Endothelial cell of umbilical vein (primary cell): Measurements from ENCODE around the gene TOP1. TPM values are rescaled to one million over a fixed set of nuclear protein-coding genes. Genes with fewer than 3 reads are reported as not detected.

Experiments used
- BruUV-seq: library from RNA; stranded (reverse); fragments of 400-500 nt; replicated peaks from 2 replicates; lab custom pipeline; 2021; lab: Mats Ljungman, UMichigan
- CTCF ChIA-PET: fragments of 300-600, 350-600 bp; sonication (Branson Sonifier 250); formaldehyde crosslinking; loops from one replicate; lab custom pipeline; 2021; ENCODE audit warnings: antibody characterized with exemption, inconsistent platforms; lab: Charles Lee
- POLR2A ChIA-PET: fragments of 300-600, 350-600 bp; sonication (Branson Sonifier 250); formaldehyde crosslinking; loops from one replicate; lab custom pipeline; 2021; ENCODE audit warnings: antibody characterized with exemption, inconsistent platforms; lab: Charles Lee
- DNase-seq: peaks from one replicate; pipeline ENCODE4 v3.0.0-alpha.2; 2011; ENCODE audit warnings: low read depth, low spot score
- FAIRE-seq: peaks from 2 replicates; lab custom pipeline; 2011; peaks lifted over from hg19 to GRCh38; lab: Jason Lieb, UNC
- H2AFZ ChIP-seq: 2 replicates; pipeline ENCODE4 v1.6.0; 2012; ENCODE audit warnings: low read depth, low read length, control low read depth, inconsistent platforms
- H3K27ac ChIP-seq: 2 replicates; pipeline ENCODE4 v1.5.1; 2011; ENCODE audit warnings: low read depth, mild to moderate bottlenecking, control low read depth, low read length, moderate library complexity; ENCODE audit not compliant: insufficient read depth
- H3K27me3 ChIP-seq, 2 experiments: 2 replicates each; pipeline versions ENCODE4 v1.6.0 to v1.6.1; 2011; ENCODE audit warnings: low read length in 2 of 2, mixed read lengths in 1 of 2; ENCODE audit not compliant: control insufficient read depth in 2 of 2, insufficient read depth in 2 of 2
- H3K36me3 ChIP-seq, 2 experiments: 2 replicates in 1 of 2; 3 replicates in 1 of 2; pipeline ENCODE4 v1.5.1; 2011; ENCODE audit warnings: low read length in 2 of 2, mild to moderate bottlenecking in 1 of 2, moderate library complexity in 1 of 2; ENCODE audit not compliant: control insufficient read depth in 2 of 2, insufficient read depth in 2 of 2; ENCODE audit errors: extremely low read depth in 1 of 2
- H3K4me1 ChIP-seq: 3 replicates; pipeline ENCODE4 v1.5.1; 2011; ENCODE audit warnings: mild to moderate bottlenecking, low read length; ENCODE audit not compliant: control insufficient read depth, insufficient read depth; ENCODE audit errors: extremely low read depth
- H3K4me2 ChIP-seq: 2 replicates; pipeline ENCODE4 v1.6.1; 2011; ENCODE audit warnings: low read length, control low read depth, mixed read lengths; ENCODE audit not compliant: insufficient read depth
- H3K4me3 ChIP-seq, 3 experiments: fragments of 200-600 bp in 1 of 3; sonication (generic), shearing (Covaris generic) in 1 of 3; replicated peaks in 1 of 3; 2 replicates each; pipeline ENCODE4 v1.5.1; 2011 to 2016; ENCODE audit warnings: control low read depth in 3 of 3, low read length in 3 of 3, mild to moderate bottlenecking in 2 of 3, inconsistent platforms in 1 of 3, low read depth in 1 of 3, moderate library complexity in 1 of 3; ENCODE audit not compliant: insufficient read depth in 1 of 3
- H3K79me2 ChIP-seq: 2 replicates; pipeline ENCODE4 v1.6.0; 2012; ENCODE audit warnings: low read length, inconsistent platforms; ENCODE audit not compliant: control insufficient read depth, insufficient read depth
- H3K9ac ChIP-seq: replicated peaks from 2 replicates; pipeline ENCODE3; 2011; ENCODE audit warnings: low read length, control low read depth; ENCODE audit not compliant: insufficient read depth; ENCODE audit errors: extremely low read depth
- H3K9me1 ChIP-seq: replicated peaks from 3 replicates; pipeline ENCODE4 v1.6.0; 2011; ENCODE audit warnings: mild to moderate bottlenecking, low read length; ENCODE audit not compliant: control insufficient read depth, insufficient read depth; ENCODE audit errors: extremely low read depth
- H3K9me3 ChIP-seq: replicated peaks from 2 replicates; pipeline ENCODE4 v1.5.1; 2012; ENCODE audit warnings: low read length, inconsistent platforms; ENCODE audit not compliant: control insufficient read depth, insufficient read depth
- H4K20me1 ChIP-seq: replicated peaks from 2 replicates; pipeline ENCODE3; 2011; ENCODE audit warnings: mild to moderate bottlenecking, low read length; ENCODE audit not compliant: control insufficient read depth, insufficient read depth; ENCODE audit errors: extremely low read depth
- EZH2 ChIP-seq: IDR thresholded peaks from 2 replicates; pipeline ENCODE4 v1.6.1; 2012; ENCODE audit warnings: borderline replicate concordance, low read depth, mild to moderate bottlenecking, moderate library complexity, low read length, inconsistent platforms; ENCODE audit not compliant: severe bottlenecking
- FOS ChIP-seq: IDR thresholded peaks from 2 replicates; pipeline ENCODE4 v1.6.1; 2011; ENCODE audit warnings: mild to moderate bottlenecking, low read length, moderate library complexity, borderline replicate concordance; ENCODE audit not compliant: insufficient read depth
- GATA2 ChIP-seq: IDR thresholded peaks from 2 replicates; pipeline ENCODE4 v1.7.0; 2011; ENCODE audit warnings: low read depth, mild to moderate bottlenecking, moderate library complexity, mixed read lengths, low read length; ENCODE audit not compliant: insufficient read length, insufficient read depth
- JUN ChIP-seq: IDR thresholded peaks from 2 replicates; pipeline ENCODE4 v1.6.1; 2011; ENCODE audit warnings: borderline replicate concordance, low read depth; ENCODE audit not compliant: insufficient read length, insufficient read depth
- MYC ChIP-seq: IDR thresholded peaks from one replicate; pipeline ENCODE4 v1.6.1; 2011; ENCODE audit warnings: mild to moderate bottlenecking, low read depth, low read length
- POLR2A ChIP-seq: IDR thresholded peaks from 2 replicates; pipeline ENCODE4 v1.6.1; 2012; ENCODE audit warnings: low read depth, mild to moderate bottlenecking, control low read depth, low read length
- POLR2AphosphoS5 ChIP-seq: IDR thresholded peaks from 2 replicates; pipeline ENCODE4 v1.6.1; 2012; ENCODE audit warnings: low read depth, mild to moderate bottlenecking, control low read depth, low read length, moderate library complexity; ENCODE audit not compliant: insufficient read depth
- dilution Hi-C: fragments of 300-500 bp; cut with MboI; formaldehyde crosslinking; loops from one replicate; pipeline ENCODE4 v1.15.0; 2019; ENCODE audit warnings: low sequenced_read_pairs; ENCODE audit not compliant: extremely low pct_ligation_motif_present
- intact Hi-C: fragments of 100-400 bp; cut with micrococcal nuclease; formaldehyde crosslinking; loops from one replicate; pipeline ENCODE4 v1.10.0; 2022
- polyA plus RNA-seq, 4 experiments: library from polyadenylated mRNA; depleted of rRNA in 3 of 4; stranded (reverse) in 3 of 4; unstranded in 1 of 4; fragments of >200 nt; gene quantifications; 2 replicates each; pipeline versions ENCODE4 v1.2.1 to v1.2.3, GENCODE V29; 2011 to 2012; ENCODE audit warnings: missing spikeins in 1 of 4
- total RNA-seq: library from RNA; stranded (reverse); gene quantifications from 2 replicates; pipeline ENCODE4 v1.2.3, GENCODE V29; 2021
- TF ChIP-seq, protein P1 (sequence below), 2 donors: IDR thresholded peaks; 1 replicate in 1 of 2; 2 replicates in 1 of 2; pipeline ENCODE4 v1.5.1; 2011; ENCODE audit warnings: low read length in 2 of 2, mild to moderate bottlenecking in 2 of 2, moderate library complexity in 2 of 2, control low read depth in 1 of 2, inconsistent platforms in 1 of 2, low read depth in 1 of 2; ENCODE audit not compliant: insufficient read depth in 1 of 2; ENCODE audit errors: extremely low read depth in 1 of 2
- TF ChIP-seq, protein P2 (sequence below): IDR thresholded peaks from 2 replicates; pipeline ENCODE4 v1.6.1; 2011; ENCODE audit not compliant: insufficient read depth, insufficient read length

The TOP1 gene
- total and polyA plus RNA-seq, 2 donors (not counting 3 experiments of a cell fraction or from before 2014, with no cell fraction given), result 7.0 to 77.4 TPM

GRCh38 chr20:41173161-41173721 lies 144.6 kb downstream of the TOP1 start:
- H3K27ac ChIP-seq, result no peak overlapping the region
- H3K27me3 ChIP-seq, result no peaks in the 10 kb centered on the region
- no peaks in the 10 kb centered on the region for H3K9me1 ChIP-seq
- CTCF ChIA-PET, result interaction anchor here (0.5 to 7.0 kb wide), 57 partner anchors 9 to 446 kb away, joined by 3 to 295 read pairs (median 6); partner anchors contain the start of genes LPIN3 and ZHX3
- H3K4me3 ChIP-seq, result no peak overlapping the region
- H3K4me2 ChIP-seq, result no peak overlapping the region
- H2AFZ ChIP-seq, result no peak overlapping the region
- no peaks in the 10 kb centered on the region for H3K9me3 ChIP-seq
- peak; percentile 70 for DNase-seq
- TF ChIP-seq, protein P1, sequence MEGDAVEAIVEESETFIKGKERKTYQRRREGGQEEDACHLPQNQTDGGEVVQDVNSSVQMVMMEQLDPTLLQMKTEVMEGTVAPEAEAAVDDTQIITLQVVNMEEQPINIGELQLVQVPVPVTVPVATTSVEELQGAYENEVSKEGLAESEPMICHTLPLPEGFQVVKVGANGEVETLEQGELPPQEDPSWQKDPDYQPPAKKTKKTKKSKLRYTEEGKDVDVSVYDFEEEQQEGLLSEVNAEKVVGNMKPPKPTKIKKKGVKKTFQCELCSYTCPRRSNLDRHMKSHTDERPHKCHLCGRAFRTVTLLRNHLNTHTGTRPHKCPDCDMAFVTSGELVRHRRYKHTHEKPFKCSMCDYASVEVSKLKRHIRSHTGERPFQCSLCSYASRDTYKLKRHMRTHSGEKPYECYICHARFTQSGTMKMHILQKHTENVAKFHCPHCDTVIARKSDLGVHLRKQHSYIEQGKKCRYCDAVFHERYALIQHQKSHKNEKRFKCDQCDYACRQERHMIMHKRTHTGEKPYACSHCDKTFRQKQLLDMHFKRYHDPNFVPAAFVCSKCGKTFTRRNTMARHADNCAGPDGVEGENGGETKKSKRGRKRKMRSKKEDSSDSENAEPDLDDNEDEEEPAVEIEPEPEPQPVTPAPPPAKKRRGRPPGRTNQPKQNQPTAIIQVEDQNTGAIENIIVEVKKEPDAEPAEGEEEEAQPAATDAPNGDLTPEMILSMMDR (IDR thresholded peaks at IDR 0.05; ENCODE audit: extremely low read depth in 1 of 2, insufficient read depth in 1 of 2, low read depth in 1 of 2, low read length in 2 of 2), result peak; percentile 94 to 96
- TF ChIP-seq FOS, result no peak
- H3K36me3 ChIP-seq, result peaks cover 26 to 72% of the 10 kb centered on the region in 2 experiments
- H4K20me1 ChIP-seq, result no peaks in the 10 kb centered on the region
- dilution Hi-C loops (no loop called here), intact Hi-C loops (loop anchor here (1.0 to 2.0 kb wide), 6 partner anchors 38 to 238 kb away; partner anchors contain the start of gene LPIN3)
- H3K4me1 ChIP-seq, result peaks cover 7% of the 10 kb centered on the region
- FAIRE-seq, result peak; percentile 74
- H3K9ac ChIP-seq, result no peak overlapping the region
- H3K79me2 ChIP-seq, result no peaks in the 10 kb centered on the region
- no TSS peak for BruUV-seq
- POLR2A ChIA-PET, result no interaction called here

DNA sequence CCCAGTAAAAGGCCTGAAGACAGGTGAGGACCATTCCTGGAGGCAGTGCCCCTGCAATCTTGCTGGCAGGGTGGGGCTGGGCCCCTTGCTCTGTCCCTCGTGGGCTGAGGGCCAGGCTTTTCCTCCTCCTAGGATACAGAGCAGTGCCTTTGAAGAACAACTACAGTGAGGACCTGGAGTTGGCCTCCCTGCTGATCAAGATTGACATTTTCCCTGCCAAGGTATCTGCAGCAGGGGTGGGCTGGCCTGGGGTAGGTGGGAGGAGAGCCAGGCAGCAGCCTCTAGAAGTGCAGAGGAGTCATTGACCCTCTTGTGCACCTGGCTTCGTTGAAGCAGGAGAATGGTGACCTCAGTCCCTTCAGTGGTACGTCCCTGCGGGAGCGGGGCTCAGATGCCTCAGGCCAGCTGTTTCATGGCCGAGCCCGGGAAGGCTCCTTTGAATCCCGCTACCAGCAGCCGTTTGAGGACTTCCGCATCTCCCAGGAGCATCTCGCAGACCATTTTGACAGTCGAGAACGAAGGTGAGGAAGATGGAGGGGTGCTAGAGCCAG lies 145.2 kb downstream of the TOP1 start:
- BruUV-seq, result no TSS peak
- H2AFZ ChIP-seq, result no peak overlapping the region
- H3K9me3 ChIP-seq, result no peaks in the 10 kb centered on the region
- H3K27ac ChIP-seq, result no peak overlapping the region
- peaks cover 7% of the 10 kb centered on the region for H3K4me1 ChIP-seq
- no peak overlapping the region for H3K4me3 ChIP-seq
- no peaks in the 10 kb centered on the region for H3K27me3 ChIP-seq
- DNase-seq, result no peak
- ChIA-PET POLR2A (no interaction called here), CTCF (interaction anchor here (1.2 to 7.0 kb wide), 18 partner anchors 11 to 272 kb away, joined by 3 to 295 read pairs (median 14); partner anchors contain the start of gene LPIN3)
- dilution Hi-C loops, result no loop called here
- intact Hi-C loops, result loop anchor here (1.0 to 2.0 kb wide), 6 partner anchors 39 to 237 kb away; partner anchors contain the start of gene LPIN3
- no peaks in the 10 kb centered on the region for H3K79me2 ChIP-seq
- H3K9me1 ChIP-seq, result no peaks in the 10 kb centered on the region
- H3K36me3 ChIP-seq, result peaks cover 21 to 66% of the 10 kb centered on the region in 2 experiments
- no peak for FAIRE-seq
- no peak overlapping the region for H3K9ac ChIP-seq
- H3K4me2 ChIP-seq, result no peak overlapping the region
- TF ChIP-seq, protein P2, sequence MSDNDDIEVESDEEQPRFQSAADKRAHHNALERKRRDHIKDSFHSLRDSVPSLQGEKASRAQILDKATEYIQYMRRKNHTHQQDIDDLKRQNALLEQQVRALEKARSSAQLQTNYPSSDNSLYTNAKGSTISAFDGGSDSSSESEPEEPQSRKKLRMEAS, result no peak
- TF ChIP-seq JUN (no peak), POLR2AphosphoS5 (no peak), FOS (no peak), EZH2 (no peak), MYC (no peak), GATA2 (no peak), POLR2A (no peak)
- TF ChIP-seq, protein P1 (IDR thresholded peaks at IDR 0.05; ENCODE audit: extremely low read depth in 1 of 2, insufficient read depth in 1 of 2, low read depth in 1 of 2, low read length in 2 of 2), result no peak
- H4K20me1 ChIP-seq, result no peaks in the 10 kb centered on the region
